Kidney capillary endothelial cell (primary cell): Measurements from ENCODE around the gene DGLUCY.
"Not testable (repeated sequence)": the region's sequence is repeated elsewhere in the genome, so short reads cannot be mapped to it uniquely, and the experiment has no call there.

Experiments
- DNase-seq: peaks from one replicate; pipeline ENCODE4 v3.0.0-alpha.2; 2018; ENCODE audit warnings: low spot score

DGLUCY gene

GRCh38 chr14:91169951-91170350 is 56.1 kb downstream of the DGLUCY start:
- no peak for DNase-seq

GRCh38 chr14:91170504-91171121 is 56.7 kb downstream of the DGLUCY start:
- no peak for DNase-seq

GRCh38 chr14:91171291-91171690 is 57.4 kb downstream of the DGLUCY start:
- no peak for DNase-seq

- DNase-seq: peak; percentile 67
Observed at GRCh38 chr14:91173221-91173670, 59.4 kb downstream of the DGLUCY start.

- DNase-seq: no peak
Observed at GRCh38 chr14:91173904-91174303, 60.0 kb downstream of the DGLUCY start.

- DNase-seq: no peak
Observed at GRCh38 chr14:91175291-91176201, 61.7 kb downstream of the DGLUCY start.

GRCh38 chr14:91177073-91178034 is 63.5 kb downstream of the DGLUCY start:
- DNase-seq: peak; percentile 86

GRCh38 chr14:91180611-91181010 is 66.7 kb downstream of the DGLUCY start:
- no peak for DNase-seq

GRCh38 chr14:91182753-91183152 is 68.9 kb downstream of the DGLUCY start:
- not testable (repeated sequence) for DNase-seq

- DNase-seq: no peak
Observed at GRCh38 chr14:91184559-91184958, 70.7 kb downstream of the DGLUCY start.

GRCh38 chr14:91185721-91186120 is 71.8 kb downstream of the DGLUCY start:
- peak; percentile 43 for DNase-seq

GRCh38 chr14:91186515-91187066 is 72.7 kb downstream of the DGLUCY start:
- peak; percentile 65 for DNase-seq

- DNase-seq: no peak
Observed at GRCh38 chr14:91187271-91187670, 73.4 kb downstream of the DGLUCY start.

GRCh38 chr14:91190853-91191252 is 77.0 kb downstream of the DGLUCY start:
- no peak for DNase-seq

GRCh38 chr14:91193069-91193468 is 79.2 kb downstream of the DGLUCY start:
- DNase-seq: no peak

GRCh38 chr14:91195881-91196280 is 82.0 kb downstream of the DGLUCY start:
- DNase-seq: no peak

- DNase-seq: no peak
Observed at GRCh38 chr14:91197631-91198030, 83.8 kb downstream of the DGLUCY start.

- DNase-seq: not testable (repeated sequence)
Observed at GRCh38 chr14:91200802-91201201, 86.9 kb downstream of the DGLUCY start.

- peak; percentile 85 for DNase-seq
Observed at GRCh38 chr14:91202234-91202974, 88.5 kb downstream of the DGLUCY start.

GRCh38 chr14:91204657-91205056 is 90.8 kb downstream of the DGLUCY start:
- no peak for DNase-seq

GRCh38 chr14:91205459-91205858 is 91.6 kb downstream of the DGLUCY start:
- no peak for DNase-seq
